Lower leg skin (tissue), 3 donors: ENCODE results near the gene CLDN10.

Experiments
- CTCF ChIP-seq, 3 donors: fragments of 450-650 bp; IDR thresholded peaks; one replicate each; pipeline ENCODE4 v1.5.1; 2016; ENCODE audit warnings: antibody characterized with exemption in 3 of 3, mild to moderate bottlenecking in 3 of 3, moderate library complexity in 2 of 3
- POLR2A ChIP-seq, 2 donors: fragments of 450-650 bp; IDR thresholded peaks; one replicate each; pipeline ENCODE4 v1.6.1; 2016 to 2017; ENCODE audit warnings: antibody characterized with exemption in 2 of 2, mild to moderate bottlenecking in 1 of 2, moderate library complexity in 1 of 2

GRCh38 chr13:95603887-95604555 lies 51.5 kb downstream of the CLDN10 start:
- TF ChIP-seq POLR2A (IDR thresholded peaks at IDR 0.05): no peak
- no peak for TF ChIP-seq CTCF (IDR thresholded peaks at IDR 0.05)
